Measurements from ENCODE around the gene NCEH1. TPM values are rescaled to one million over a fixed set of nuclear protein-coding genes. Genes with fewer than 3 reads are reported as not detected.
"Not testable (repeated sequence)": the region's sequence is repeated elsewhere in the genome, so short reads cannot be mapped to it uniquely, and the experiment has no call there.

Gene NCEH1
- total and polyA plus RNA-seq, 2 of the 4 experiments (the other 2 are of a cell fraction), result 22.3 to 23.3 TPM

GRCh38 chr3:172710664-172711453 lies at the start of gene NCEH1 (continued):
- 0 out of 2 replicates have a peak, but pooled peaks have one; percentile 10 for TF ChIP-seq MAFK (IDR thresholded peaks at IDR 0.05; ENCODE audit: low read depth, low read length)
- peak; percentile 83; the same call in 1 of the 2 replicates for TF ChIP-seq CHD1 (IDR thresholded peaks at IDR 0.05; ENCODE audit: low read depth, low read length)
- TF ChIP-seq MAZ (IDR thresholded peaks at IDR 0.05; ENCODE audit: borderline replicate concordance, low read depth, low read length), result peak; percentile 72
- no peak for TF ChIP-seq BHLHE40 (IDR thresholded peaks at IDR 0.05; ENCODE audit: low read depth, low read length)
- TF ChIP-seq RFX5 (IDR thresholded peaks at IDR 0.05; ENCODE audit: low read depth, low read length), result no peak

- H2AFZ ChIP-seq (replicated peaks; ENCODE audit: low read length, poor library complexity); H3K56ac ChIP-seq (ENCODE audit: extremely low read depth, insufficient read depth, low read length); in situ Hi-C loops (cut with MboI; ENCODE audit: low sequenced_read_pairs); intact Hi-C loops (cut with micrococcal nuclease); H2AK9ac ChIP-seq (replicated peaks; ENCODE audit: low read depth, low read length, poor library complexity); H2BK20ac ChIP-seq (ENCODE audit: low read depth, low read length); ATAC-seq (ENCODE audit: low read depth); H3K9me1 ChIP-seq (ENCODE audit: insufficient read depth, low read length); H4K20me1 ChIP-seq (ENCODE audit: insufficient read depth, low read length); H4K8ac ChIP-seq (ENCODE audit: low read depth in 2 of 2, low read length in 2 of 2); H3K4me3 ChIP-seq (ENCODE audit: insufficient read depth, low read depth, low read length); H3K4ac ChIP-seq (ENCODE audit: low read depth, low read length); H4K5ac ChIP-seq (ENCODE audit: low read depth, low read length); H2BK15ac ChIP-seq (ENCODE audit: low read depth, low read length); H3K27me3 ChIP-seq (ENCODE audit: control insufficient read depth, insufficient read depth, low read length); H3K9ac ChIP-seq (ENCODE audit: low read depth, low read length); H3K4me2 ChIP-seq (ENCODE audit: low read depth, low read length); BruUV-seq (replicated peaks); H3K18ac ChIP-seq (ENCODE audit: low read depth, low read length); H3K4me1 ChIP-seq (ENCODE audit: control insufficient read depth, insufficient read depth, low read length); CTCF ChIA-PET; H3K9me3 ChIP-seq (ENCODE audit: control insufficient read depth, insufficient read depth, low read length); H3K23ac ChIP-seq (ENCODE audit: low read depth, low read length); dilution Hi-C loops (cut with HindIII; ENCODE audit: low sequenced_read_pairs, unreplicated experiment); H3K27ac ChIP-seq (ENCODE audit: insufficient read depth, low read length); H4K91ac ChIP-seq (ENCODE audit: insufficient read depth, low read depth, low read length); POLR2A ChIA-PET (ENCODE audit: unreplicated experiment): not testable (repeated sequence)
- peak overlapping the region; percentile 50 for H2BK5ac ChIP-seq (ENCODE audit: low read depth, low read length, poor library complexity, severe bottlenecking)
- 0 out of 2 replicates have a peak overlapping the region, but pooled peaks have one; percentile 39 for H2AK5ac ChIP-seq (ENCODE audit: low read depth, low read length)
- H3K79me1 ChIP-seq (ENCODE audit: low read depth in 1 of 2, low read length in 2 of 2), result peaks cover 7 to 23% of the 10 kb centered on the region in 2 experiments
- H3K14ac ChIP-seq (replicated peaks; ENCODE audit: low read depth, low read length), result 0 out of 2 replicates have a peak overlapping the region, but pooled peaks have one; percentile 8
- 100% methylated on average over 1 of the region's 6 CpGs; no CpG with 5 or more reads in 1 of the 2 experiments for WGBS, 2 experiments (ENCODE audit: extremely low coverage in 2 of 2, insufficient read length in 1 of 2)
- H2BK120ac ChIP-seq (ENCODE audit: low read depth, low read length), result peak overlapping the region; percentile 40; the same call in 1 of the 2 replicates
- peak; percentile 66 for DNase-seq
- H3K36me3 ChIP-seq (ENCODE audit: control insufficient read depth, insufficient read depth, low read length), result peaks cover 12% of the 10 kb centered on the region
Observed at GRCh38 chr3:172760416-172760815, 49.5 kb upstream of the NCEH1 start.

Data from IMR-90 (cell line).